ENCODE results near the gene CEBPZ. TPM values are rescaled to one million over a fixed set of nuclear protein-coding genes. Genes with fewer than 3 reads are reported as not detected.
A peak's percentile ranks its signal among the peaks of the same experiment; 100 is the strongest.

Gene CEBPZ
- 27.3 TPM for polyA plus RNA-seq (2012; ENCODE audit: insufficient read length, low read depth)

- TF ChIP-seq POLR2AphosphoS5 (IDR thresholded peaks at IDR 0.05; ENCODE audit: low read depth, low read length) (peak; percentile 92), SIN3A (IDR thresholded peaks at IDR 0.05; ENCODE audit: borderline replicate concordance, insufficient read depth, low read length) (peak; percentile 92; the same call in 1 of the 2 replicates), REST (IDR thresholded peaks at IDR 0.05; ENCODE audit: insufficient read depth in 1 of 2, low read depth in 2 of 2, low read length in 2 of 2) (peak; percentile 38 to 51; a peak in 1 of 4 replicates), TAF1 (IDR thresholded peaks at IDR 0.05; ENCODE audit: borderline replicate concordance, insufficient read depth, low read length) (peak; percentile 95), FOXP2 (optimal IDR thresholded peaks at IDR 0.05; ENCODE audit: borderline replicate concordance, extremely low read depth, extremely low read length, insufficient read depth) (peak; percentile 65)
These were observed at the start of gene CEBPZ, which contains the start of gene NDUFAF7 for GRCh38 chr2:37231241-37232130. CEBPZ (minus strand) TSS chr2:37231596; CDS start chr2:37231567, 29 bp downstream. NDUFAF7 (plus strand) TSS chr2:37231658; CDS start chr2:37231706, 48 bp downstream.

GRCh38 chr2:37276291-37276690 is 44.9 kb upstream of the CEBPZ start:
- TF ChIP-seq REST (IDR thresholded peaks at IDR 0.05; ENCODE audit: insufficient read depth in 1 of 2, low read depth in 2 of 2, low read length in 2 of 2) (no peak), POLR2AphosphoS5 (IDR thresholded peaks at IDR 0.05; ENCODE audit: low read depth, low read length) (no peak), SIN3A (IDR thresholded peaks at IDR 0.05; ENCODE audit: borderline replicate concordance, insufficient read depth, low read length) (no peak), TAF1 (IDR thresholded peaks at IDR 0.05; ENCODE audit: borderline replicate concordance, insufficient read depth, low read length) (no peak)

GRCh38 chr2:37274359-37274965 is 43.1 kb upstream of the CEBPZ start:
- TF ChIP-seq TAF1 (IDR thresholded peaks at IDR 0.05; ENCODE audit: borderline replicate concordance, insufficient read depth, low read length) = no peak
- TF ChIP-seq SIN3A (IDR thresholded peaks at IDR 0.05; ENCODE audit: borderline replicate concordance, insufficient read depth, low read length) = no peak
- no peak for TF ChIP-seq POLR2AphosphoS5 (IDR thresholded peaks at IDR 0.05; ENCODE audit: low read depth, low read length)
- TF ChIP-seq REST (IDR thresholded peaks at IDR 0.05; ENCODE audit: insufficient read depth in 1 of 2, low read depth in 2 of 2, low read length in 2 of 2) = no peak
- no peak for TF ChIP-seq FOXP2 (optimal IDR thresholded peaks at IDR 0.05; ENCODE audit: borderline replicate concordance, extremely low read depth, extremely low read length, insufficient read depth)

GRCh38 chr2:37271376-37272067 is 40.1 kb upstream of the CEBPZ start:
- TF ChIP-seq REST (IDR thresholded peaks at IDR 0.05; ENCODE audit: insufficient read depth in 1 of 2, low read depth in 2 of 2, low read length in 2 of 2) (no peak), FOXP2 (optimal IDR thresholded peaks at IDR 0.05; ENCODE audit: borderline replicate concordance, extremely low read depth, extremely low read length, insufficient read depth) (no peak), TAF1 (IDR thresholded peaks at IDR 0.05; ENCODE audit: borderline replicate concordance, insufficient read depth, low read length) (no peak), POLR2AphosphoS5 (IDR thresholded peaks at IDR 0.05; ENCODE audit: low read depth, low read length) (no peak)

Data from PFSK-1 (cell line).